Epidermal melanocyte (primary cell): ENCODE measurements around the gene GDNF.
"Not testable (repeated sequence)": the region's sequence is repeated elsewhere in the genome, so short reads cannot be mapped to it uniquely, and the experiment has no call there.

Experiments used
- DNase-seq: peaks from one replicate; pipeline ENCODE4 v3.0.0; 2011; ENCODE audit warnings: low spot score; ENCODE audit not compliant: insufficient read length

The GDNF gene

DNA sequence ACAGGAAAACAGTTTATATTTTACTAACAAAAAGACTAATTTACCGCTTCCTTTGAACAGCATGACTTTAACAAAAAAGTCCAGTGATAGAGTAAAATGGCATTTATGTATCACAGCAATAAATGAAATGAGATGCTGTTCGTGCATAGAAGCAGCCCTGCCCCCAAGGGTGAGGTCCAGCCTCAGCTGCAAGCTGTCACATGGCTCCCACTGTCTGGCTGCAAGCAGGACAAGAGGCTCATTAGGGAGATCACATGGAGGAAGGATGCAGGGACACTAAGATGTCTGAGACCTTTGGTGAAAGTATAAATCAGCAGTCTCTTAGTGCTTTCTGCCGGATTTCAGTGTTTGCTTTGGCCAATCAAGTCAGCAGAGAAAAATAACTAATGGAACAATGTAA, 23.0 kb downstream of the GDNF start:
- no peak for DNase-seq

- no peak for DNase-seq
Observed at GRCh38 chr5:37816331-37816730, 23.5 kb downstream of the GDNF start.

- DNase-seq: no peak
Observed at GRCh38 chr5:37815913-37816312, 23.9 kb downstream of the GDNF start.

DNA sequence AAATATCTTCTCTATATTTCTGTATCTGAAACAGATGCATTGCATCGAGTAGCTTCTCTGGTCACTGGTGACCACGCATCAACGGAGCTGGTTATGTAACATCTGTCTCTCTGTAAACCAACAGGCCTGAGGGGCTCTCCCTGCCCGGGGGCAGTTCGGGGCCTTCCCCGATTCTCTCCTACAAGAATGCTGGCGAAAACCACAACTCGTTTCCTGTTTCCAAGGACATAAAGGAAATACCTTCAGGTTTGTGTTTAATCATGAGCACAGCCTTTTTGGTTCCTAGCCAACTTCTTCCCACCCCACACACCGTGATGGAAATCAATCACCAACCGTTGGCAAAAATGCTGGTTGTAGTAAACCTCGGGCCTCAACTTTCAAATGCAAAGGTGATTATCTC, 25.1 kb downstream of the GDNF start:
- no peak for DNase-seq

- DNase-seq: no peak
Observed at GRCh38 chr5:37812365-37812764, 27.5 kb downstream of the GDNF start.

GRCh38 chr5:37811866-37812265, 28.0 kb downstream of the GDNF start:
- DNase-seq: no peak

DNA sequence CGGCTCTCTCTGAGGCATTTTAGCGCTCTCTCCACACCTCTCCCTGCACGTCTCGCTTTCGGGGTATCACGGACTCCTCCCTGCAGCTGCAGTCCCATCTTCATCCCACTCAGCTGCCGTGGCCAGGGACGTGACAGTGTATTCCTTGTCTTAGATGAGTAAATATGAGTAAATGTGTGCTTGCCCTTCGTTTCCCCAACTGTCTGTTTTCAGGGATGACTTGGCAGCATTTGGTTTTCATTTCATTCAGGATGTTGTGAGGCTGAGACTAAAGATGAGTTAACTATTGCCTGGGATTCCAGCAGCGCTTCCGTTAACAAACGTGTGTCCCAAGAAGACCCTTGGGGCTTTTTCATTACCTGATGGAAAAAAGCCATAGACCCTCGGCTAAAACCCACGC, 29.5 kb downstream of the GDNF start:
- DNase-seq: no peak

DNA sequence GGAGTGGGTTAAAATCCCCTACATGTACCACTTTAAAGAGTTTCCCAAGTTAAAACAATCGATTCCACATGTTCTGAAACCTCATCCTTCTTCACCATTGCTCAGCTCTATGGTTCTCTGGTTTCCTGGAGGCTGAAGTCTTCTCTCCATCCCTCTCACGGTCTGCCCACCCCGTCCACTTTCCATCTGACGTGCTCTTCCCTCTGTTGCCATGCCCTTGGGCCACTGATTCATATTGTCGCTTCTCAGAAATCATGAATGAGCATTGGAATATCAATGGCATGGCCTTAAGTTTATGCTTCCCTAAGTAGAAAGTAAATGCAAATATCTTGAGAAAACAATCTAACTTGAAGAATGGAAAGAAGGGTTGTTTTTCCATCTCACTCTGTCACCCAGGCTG, 30.9 kb downstream of the GDNF start:
- no peak for DNase-seq

GRCh38 chr5:37807621-37808301, 32.1 kb downstream of the GDNF start:
- DNase-seq: no peak

- DNase-seq: no peak
Observed at GRCh38 chr5:37807015-37807414, 32.8 kb downstream of the GDNF start.

- no peak for DNase-seq
Observed at GRCh38 chr5:37806476-37806875, 33.4 kb downstream of the GDNF start.

GRCh38 chr5:37806016-37806415, 33.8 kb downstream of the GDNF start:
- no peak for DNase-seq

- DNase-seq: no peak
Observed at GRCh38 chr5:37804401-37804800, 35.4 kb downstream of the GDNF start.

DNA sequence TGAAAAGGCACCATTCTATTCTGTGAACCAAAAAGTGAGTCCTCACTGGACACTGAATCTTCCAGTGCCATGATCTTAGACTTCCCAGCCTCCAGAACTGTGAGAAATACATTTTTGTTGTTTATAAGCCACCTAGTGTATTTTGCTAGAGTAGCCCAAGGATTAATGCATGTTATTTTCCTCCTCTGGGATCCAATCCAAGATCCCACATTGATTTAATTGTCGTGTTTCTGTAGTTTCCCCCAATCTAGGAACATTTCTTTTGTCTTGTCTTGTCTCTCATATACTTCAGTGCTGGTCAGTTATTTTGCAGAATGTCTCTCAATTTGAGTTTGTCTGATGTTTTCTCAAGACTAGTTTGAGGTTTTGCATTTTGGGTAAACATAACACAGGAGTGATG, 36.4 kb downstream of the GDNF start:
- no peak for DNase-seq

DNA sequence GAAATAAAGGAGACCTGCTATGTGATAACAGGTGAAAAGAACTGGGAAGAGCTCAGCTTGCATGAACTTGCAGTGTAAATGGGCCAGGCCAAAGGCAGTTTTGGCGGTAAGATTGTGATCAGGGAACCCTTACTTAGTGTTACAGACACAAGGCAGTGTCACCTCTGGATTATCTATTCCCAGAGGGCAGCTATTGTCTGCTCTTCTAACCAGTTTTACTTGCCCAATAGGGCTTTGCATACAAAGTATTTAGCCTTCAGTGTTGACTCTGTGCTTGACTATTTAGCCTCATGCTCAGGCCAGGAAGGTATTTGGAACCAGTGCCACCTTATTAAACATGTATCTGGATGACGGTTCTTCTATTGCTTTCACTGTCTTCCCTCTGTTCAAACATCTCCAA, 38.3 kb downstream of the GDNF start:
- no peak for DNase-seq

DNA sequence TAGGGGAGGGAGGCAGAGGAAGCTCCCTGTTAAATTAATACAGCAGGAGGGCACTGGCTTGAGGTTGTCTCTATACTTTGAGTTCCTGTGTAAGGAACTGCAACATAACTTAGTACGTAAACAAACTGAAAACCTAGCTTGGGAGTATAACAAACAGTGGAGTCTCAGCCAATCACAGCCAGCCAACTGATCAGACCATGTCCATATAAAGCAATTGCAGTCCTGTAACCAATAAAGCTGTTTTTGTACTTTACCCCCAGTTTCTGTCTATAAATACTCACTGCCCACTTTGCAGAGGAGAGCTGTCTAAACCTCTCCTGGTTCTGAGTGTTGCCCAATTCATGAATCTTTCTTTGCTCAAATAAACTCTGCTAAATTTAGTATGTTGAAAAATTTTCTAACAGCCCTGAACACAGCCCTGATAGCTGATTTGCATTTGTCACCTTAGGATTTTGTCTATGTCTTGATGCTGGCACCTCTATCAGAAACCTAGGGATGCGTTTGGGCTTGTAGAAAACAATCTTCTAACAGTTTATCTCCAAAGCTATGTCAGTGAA, 39.9 kb downstream of the GDNF start:
- no peak for DNase-seq

- not testable (repeated sequence) for DNase-seq
Observed at GRCh38 chr5:37796435-37796834, 43.4 kb downstream of the GDNF start.

DNA sequence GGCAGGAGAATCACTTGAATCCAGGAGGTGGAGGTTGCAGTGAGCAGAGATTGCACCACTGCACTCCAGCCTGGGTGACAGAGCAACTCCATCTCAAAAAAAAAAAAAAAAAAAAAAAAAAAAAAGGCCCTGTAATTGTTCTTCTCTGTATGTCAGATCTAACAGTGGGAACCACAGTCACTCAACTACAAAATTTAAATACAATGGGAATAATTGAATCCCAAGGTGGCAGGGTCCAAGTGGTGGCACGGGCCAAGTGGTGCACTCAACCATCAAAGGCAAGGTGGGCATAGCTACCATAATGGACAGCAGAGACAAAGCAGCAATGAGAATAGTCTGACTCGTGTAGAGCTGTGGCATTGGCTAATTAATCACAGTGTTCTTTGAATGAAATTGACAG, 44.5 kb downstream of the GDNF start:
- not testable (repeated sequence) for DNase-seq

DNA sequence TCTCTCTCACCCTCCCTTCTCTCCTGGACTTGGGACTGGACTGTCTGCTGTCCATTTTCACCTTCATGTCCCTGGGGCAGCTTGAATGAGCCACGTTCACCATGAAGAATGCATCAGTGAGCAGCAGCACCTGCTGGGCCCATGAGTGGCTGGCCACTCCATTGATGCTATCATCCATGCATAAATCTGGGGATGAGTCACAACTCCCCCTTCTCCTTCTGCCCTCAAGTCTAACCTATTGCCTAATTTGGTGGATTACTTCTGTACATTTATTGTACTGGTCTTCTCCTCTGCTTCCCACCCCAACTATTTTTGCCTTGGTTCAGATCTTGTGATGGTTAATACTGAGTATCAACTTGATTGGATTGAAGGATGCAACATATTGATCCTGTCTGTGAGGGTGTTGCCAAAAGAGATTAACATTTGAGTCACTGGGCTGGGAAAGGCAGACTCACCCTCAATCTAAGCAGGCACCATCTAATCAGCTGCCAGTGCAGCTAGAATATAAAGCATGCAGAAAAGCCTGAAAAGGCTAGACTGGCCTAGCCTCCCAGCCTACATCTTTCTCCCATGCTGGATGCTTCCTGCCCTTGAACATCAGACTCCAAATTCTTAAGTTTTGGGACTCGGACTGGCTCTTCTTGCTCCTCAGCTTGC, 46.7 kb downstream of the GDNF start:
- no peak for DNase-seq

DNA sequence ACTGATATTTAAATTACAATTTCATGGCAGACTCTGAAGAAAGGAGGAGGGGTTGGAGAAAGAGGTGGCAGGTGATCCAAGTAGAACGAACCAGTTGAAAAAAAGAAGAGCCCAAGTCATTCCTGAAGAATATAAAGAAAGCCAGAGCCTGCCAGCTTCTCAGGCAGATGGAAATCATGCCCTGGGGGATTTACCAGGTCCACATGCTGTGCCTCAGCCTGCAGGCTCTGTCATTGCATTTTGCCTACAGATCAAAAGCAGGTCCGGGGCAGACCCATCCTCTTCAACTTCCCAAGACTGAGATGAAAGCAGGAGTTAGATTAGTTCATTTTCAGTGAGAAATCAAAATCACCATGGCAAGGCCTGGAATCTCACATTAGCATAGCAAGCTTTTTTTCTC, 48.5 kb downstream of the GDNF start:
- DNase-seq: no peak

DNA sequence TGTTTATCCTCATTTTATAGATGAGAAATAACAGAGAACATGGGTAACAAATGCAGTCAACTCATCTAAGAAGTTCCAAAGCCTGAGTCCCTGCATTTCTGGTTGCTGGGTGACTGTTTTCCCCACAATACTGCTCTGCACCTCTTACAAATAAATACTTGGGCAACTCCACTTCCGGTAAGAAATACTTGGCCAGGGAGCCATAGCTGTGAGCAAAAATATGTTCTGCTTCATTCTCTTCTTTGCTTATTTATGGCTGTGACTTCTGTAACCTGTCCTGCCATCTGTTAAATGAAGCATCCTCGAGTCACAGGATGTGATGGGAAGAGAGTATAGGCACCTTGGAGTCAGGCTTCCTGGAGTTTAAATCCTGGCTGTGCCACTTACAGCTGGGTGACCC, 49.9 kb downstream of the GDNF start:
- no peak for DNase-seq

- DNase-seq: no peak
Observed at GRCh38 chr5:37787742-37788141, 52.1 kb downstream of the GDNF start.

GRCh38 chr5:37786862-37787519, 52.9 kb downstream of the GDNF start:
- no peak for DNase-seq
